ENCODE results near the gene ZCCHC9.
"Not testable (repeated sequence)": the region's sequence is repeated elsewhere in the genome, so short reads cannot be mapped to it uniquely, and the experiment has no call there.

The ZCCHC9 gene

GRCh38 chr5:81301271-81302015 lies at the start of gene ZCCHC9:
Gene ZCCHC9, plus strand, starts transcription at chr5:81301587. Its CDS starts 3,171 bp downstream, at chr5:81304758.
- DNase-seq = peak; percentile 93

GRCh38 chr5:81251922-81252321 lies 49.5 kb upstream of the ZCCHC9 start:
- DNase-seq = no peak

- DNase-seq = no peak
Observed at GRCh38 chr5:81252904-81253303, 48.5 kb upstream of the ZCCHC9 start.

GRCh38 chr5:81253875-81254274 lies 47.5 kb upstream of the ZCCHC9 start:
- no peak for DNase-seq

- DNase-seq = no peak
Observed at GRCh38 chr5:81254886-81255559, 46.4 kb upstream of the ZCCHC9 start.

- no peak for DNase-seq
Observed at GRCh38 chr5:81256766-81257165, 44.6 kb upstream of the ZCCHC9 start.

GRCh38 chr5:81262796-81263195 lies 38.6 kb upstream of the ZCCHC9 start:
- not testable (repeated sequence) for DNase-seq

- DNase-seq = no peak
Observed at GRCh38 chr5:81265101-81265500, 36.3 kb upstream of the ZCCHC9 start.

GRCh38 chr5:81268521-81269196 lies 32.7 kb upstream of the ZCCHC9 start:
- peak; percentile 34 for DNase-seq

GRCh38 chr5:81269751-81270393 lies 31.5 kb upstream of the ZCCHC9 start:
- DNase-seq = no peak

GRCh38 chr5:81270394-81271027 lies 30.9 kb upstream of the ZCCHC9 start:
- DNase-seq = not testable (repeated sequence)

GRCh38 chr5:81283976-81284375 lies 17.4 kb upstream of the ZCCHC9 start:
- no peak for DNase-seq

- no peak for DNase-seq
Observed at GRCh38 chr5:81286059-81286617, 15.2 kb upstream of the ZCCHC9 start.

GRCh38 chr5:81288021-81288433 lies 13.4 kb upstream of the ZCCHC9 start:
- DNase-seq = no peak

- DNase-seq = no peak
Observed at GRCh38 chr5:81290146-81290545, 11.2 kb upstream of the ZCCHC9 start.

- DNase-seq = no peak
Observed at GRCh38 chr5:81292130-81292529, 9.3 kb upstream of the ZCCHC9 start.

GRCh38 chr5:81294021-81294420 lies 7.4 kb upstream of the ZCCHC9 start:
- DNase-seq = not testable (repeated sequence)

GRCh38 chr5:81297531-81297930 lies 3.9 kb upstream of the ZCCHC9 start:
- no peak for DNase-seq

GRCh38 chr5:81300921-81301270 lies 491 bp upstream of the ZCCHC9 start:
- peak; percentile 11 for DNase-seq

- DNase-seq = no peak
Observed at GRCh38 chr5:81302596-81302995, 1.2 kb downstream of the ZCCHC9 start.

GRCh38 chr5:81303563-81303962 lies 2.2 kb downstream of the ZCCHC9 start:
- DNase-seq = no peak

GRCh38 chr5:81305785-81306184 lies 4.4 kb downstream of the ZCCHC9 start:
- DNase-seq = peak; percentile 8

- no peak for DNase-seq
Observed at GRCh38 chr5:81308836-81309235, 7.4 kb downstream of the ZCCHC9 start.
